SK-N-SH (cell line): ENCODE results near the gene RAB3C. TPM values are rescaled to one million over a fixed set of nuclear protein-coding genes. Genes with fewer than 3 reads are reported as not detected.
A peak's percentile ranks its signal among the peaks of the same experiment; 100 is the strongest.

Experiments
- CTCF ChIA-PET: fragments of 300-600, 350-600 bp; formaldehyde crosslinking; extraction: SDS; loops from one replicate; lab custom pipeline; 2021; lab: Yijun Ruan, JAX
- POLR2A ChIA-PET: fragments of 350-600 bp; sonication (Branson Sonifier 250); formaldehyde crosslinking; extraction: SDS; loops from one replicate; lab custom pipeline; 2020; ENCODE audit warnings: antibody characterized with exemption, inconsistent platforms; lab: Yijun Ruan, JAX
- DNase-seq: peaks from one replicate; pipeline ENCODE4 v3.0.0; 2012
- H2AFZ ChIP-seq: fragments of 200-600 bp; sonication (generic); 2 replicates; pipeline ENCODE4 v1.8.1; 2016; ENCODE audit warnings: antibody characterized with exemption, mild to moderate bottlenecking, low read depth
- H3F3A ChIP-seq: fragments of 200-600 bp; sonication (generic); replicated peaks from 2 replicates; pipeline ENCODE3; 2016; ENCODE audit warnings: antibody characterized with exemption, mild to moderate bottlenecking; ENCODE audit not compliant: insufficient read depth
- H3K27ac ChIP-seq, 2 experiments: fragments of 200-500 bp in 1 of 2; fragments of 200-600 bp in 1 of 2; sonication (Bioruptor generic) in 1 of 2; sonication (generic), shearing (Covaris generic) in 1 of 2; 2 replicates each; pipeline versions ENCODE4 v1.5.1 to v1.6.1; 2014 to 2016; ENCODE audit warnings: low read depth in 2 of 2, inconsistent platforms in 1 of 2, low read length in 1 of 2, mild to moderate bottlenecking in 1 of 2, mixed read lengths in 1 of 2
- H3K27me3 ChIP-seq: fragments of 200-600 bp; sonication (generic), shearing (Covaris generic); 2 replicates; pipeline ENCODE4 v1.6.1; 2016; ENCODE audit warnings: mixed run types; ENCODE audit not compliant: insufficient read depth
- H3K36me3 ChIP-seq, 2 experiments: fragments of 200-500 bp in 1 of 2; fragments of 200-600 bp in 1 of 2; sonication (Bioruptor generic) in 1 of 2; sonication (generic) in 1 of 2; replicated peaks in 1 of 2; 2 replicates each; pipeline versions ENCODE3 to v1.5.1; 2014 to 2016; ENCODE audit warnings: low read length in 1 of 2, mild to moderate bottlenecking in 1 of 2; ENCODE audit not compliant: insufficient read depth in 2 of 2, control insufficient read depth in 1 of 2
- H3K4me1 ChIP-seq, 2 experiments: fragments of 200-500 bp in 1 of 2; fragments of 200-600 bp in 1 of 2; sonication (Bioruptor generic) in 1 of 2; sonication (generic), shearing (Covaris generic) in 1 of 2; 2 replicates each; pipeline versions ENCODE4 v1.5.1 to v1.6.1; 2014 to 2016; ENCODE audit warnings: low read depth in 1 of 2, low read length in 1 of 2, mixed run types in 1 of 2; ENCODE audit not compliant: insufficient read depth in 2 of 2, control insufficient read depth in 1 of 2
- H3K4me2 ChIP-seq: fragments of 200-600 bp; sonication (generic), shearing (Covaris generic); 2 replicates; pipeline ENCODE4 v1.6.1; 2017; ENCODE audit warnings: mixed run types
- H3K4me3 ChIP-seq, 2 experiments: fragments of 200-500 bp in 1 of 2; fragments of 200-600 bp in 1 of 2; sonication (Bioruptor generic) in 1 of 2; sonication (generic), shearing (Covaris generic) in 1 of 2; 2 replicates each; pipeline versions ENCODE4 v1.5.1 to v1.8.1; 2014 to 2016; ENCODE audit warnings: low read depth in 2 of 2, inconsistent platforms in 1 of 2, low read length in 1 of 2, mild to moderate bottlenecking in 1 of 2, mixed read lengths in 1 of 2, moderate library complexity in 1 of 2
- H3K79me2 ChIP-seq: fragments of 200-600 bp; sonication (generic); 2 replicates; pipeline ENCODE4 v1.8.1; 2017; ENCODE audit warnings: mild to moderate bottlenecking; ENCODE audit not compliant: insufficient read depth
- H3K9ac ChIP-seq: fragments of 200-600 bp; sonication (generic); 2 replicates; pipeline ENCODE4 v1.6.1; 2017; ENCODE audit warnings: mixed run types
- H3K9me2 ChIP-seq: fragments of 200-600 bp; sonication (generic); 2 replicates; pipeline ENCODE4 v1.6.1; 2017; ENCODE audit warnings: mixed run types
- H3K9me3 ChIP-seq: fragments of 200-600 bp; sonication (generic); 2 replicates; pipeline ENCODE4 v1.6.1; 2017; ENCODE audit warnings: mixed run types, mild to moderate bottlenecking, moderate library complexity
- H4K20me1 ChIP-seq: fragments of 200-600 bp; sonication (generic); 2 replicates; pipeline ENCODE4 v1.6.1; 2017; ENCODE audit warnings: mild to moderate bottlenecking, mixed run types; ENCODE audit not compliant: insufficient read depth
- EZH2phosphoT487 ChIP-seq: fragments of 200-600 bp; sonication (generic); IDR thresholded peaks from 2 replicates; pipeline ENCODE4 v1.6.1; 2017; ENCODE audit warnings: low read depth, mixed run types, mild to moderate bottlenecking, antibody characterized with exemption, moderate library complexity, borderline replicate concordance
- FOXM1 ChIP-seq: IDR thresholded peaks from 2 replicates; pipeline ENCODE4 v1.4.0; 2012; ENCODE audit warnings: low read depth, mild to moderate bottlenecking
- GATA2 ChIP-seq: sonication (generic); formaldehyde crosslinking; IDR thresholded peaks from 2 replicates; pipeline ENCODE4 v1.5.0; 2020; ENCODE audit warnings: mild to moderate bottlenecking, missing genetic modification reagents
- JUND ChIP-seq: IDR thresholded peaks from 2 replicates; pipeline ENCODE4 v1.4.0; 2012
- MXI1 ChIP-seq: IDR thresholded peaks from 2 replicates; pipeline ENCODE4 v1.6.1; 2012; ENCODE audit warnings: mild to moderate bottlenecking, low read depth, low read length, improper control_type of control experiment
- NFIC ChIP-seq: IDR thresholded peaks from 2 replicates; pipeline ENCODE4 v1.4.0; 2012; ENCODE audit warnings: borderline replicate concordance
- RCOR1 ChIP-seq: fragments of 150-350 bp; IDR thresholded peaks from 2 replicates; pipeline ENCODE4 v1.6.1; 2017; ENCODE audit warnings: antibody characterized with exemption, low read length
- RFX5 ChIP-seq: IDR thresholded peaks from 2 replicates; pipeline ENCODE4 v1.6.1; 2012; ENCODE audit warnings: mild to moderate bottlenecking, improper control_type of control experiment, low read length
- RXRA ChIP-seq: IDR thresholded peaks from 2 replicates; pipeline ENCODE4 v1.4.0; 2012; ENCODE audit warnings: low read depth, mild to moderate bottlenecking, borderline replicate concordance
- TEAD4 ChIP-seq: IDR thresholded peaks from 2 replicates; pipeline ENCODE4 v1.4.0; 2012; ENCODE audit warnings: mild to moderate bottlenecking, borderline replicate concordance; ENCODE audit not compliant: insufficient read depth
- USF1 ChIP-seq: IDR thresholded peaks from 2 replicates; pipeline ENCODE4 v1.4.0; 2012; ENCODE audit warnings: low read depth, borderline replicate concordance
- YY1 ChIP-seq: IDR thresholded peaks from 2 replicates; pipeline ENCODE4 v1.4.0; 2012; ENCODE audit warnings: low read depth, mild to moderate bottlenecking
- ZBTB33 ChIP-seq: IDR thresholded peaks from 2 replicates; pipeline ENCODE4 v1.4.0; 2012; ENCODE audit warnings: low read depth, borderline replicate concordance
- WGBS: methylation state at CpG from one replicate; pipeline ENCODE4 v1.1.6; 2017; ENCODE audit warnings: low lambda C conversion rate; 5-methylcytosine and 5-hydroxymethylcytosine counted together
- polyA plus RNA-seq, 3 experiments: library from polyadenylated mRNA; depleted of rRNA; stranded (reverse); fragments of >200 nt; gene quantifications; 2 replicates each; pipeline ENCODE4 v1.2.3, GENCODE V29; 2012
- TF ChIP-seq, protein P1 (sequence below): IDR thresholded peaks from 2 replicates; pipeline ENCODE4 v1.6.1; 2012; ENCODE audit warnings: mild to moderate bottlenecking, low read depth, low read length, moderate library complexity

Gene RAB3C
- polyA plus RNA-seq, 1 of the 3 experiments (the other 2 are of a cell fraction): 0.03 TPM

GRCh38 chr5:58703925-58704555 lies 121.2 kb downstream of the RAB3C start:
- ChIA-PET POLR2A (no interaction called here), CTCF (interaction anchor here (0.9 to 1.7 kb wide), 3 partner anchors 10 to 1450 kb away, joined by 3 to 5 read pairs (median 3); no protein-coding TSS in a partner anchor)
- H3K36me3 ChIP-seq: no peaks in the 10 kb centered on the region
- no peak overlapping the region for H3K4me2 ChIP-seq
- no peak overlapping the region for H3K9ac ChIP-seq
- no peaks in the 10 kb centered on the region for H3F3A ChIP-seq
- H3K4me1 ChIP-seq: peaks cover 0 to 13% of the 10 kb centered on the region in 2 experiments; a peak in 2 of 4 replicates
- no peaks in the 10 kb centered on the region for H4K20me1 ChIP-seq
- no peak for DNase-seq
- no peaks in the 10 kb centered on the region for H3K27me3 ChIP-seq
- H3K9me3 ChIP-seq: no peaks in the 10 kb centered on the region
- no peaks in the 10 kb centered on the region for H3K9me2 ChIP-seq
- WGBS: 26% methylated on average over 3 of the region's 3 CpGs
- H3K27ac ChIP-seq: peak overlapping the region in 1 of 2 experiments; percentile 69; a peak in 2 of 4 replicates
- H2AFZ ChIP-seq: no peak overlapping the region
- no peaks in the 10 kb centered on the region for H3K79me2 ChIP-seq
- TF ChIP-seq NFIC: no peak
- TF ChIP-seq ZBTB33: no peak
- TF ChIP-seq MXI1: no peak
- no peak for TF ChIP-seq JUND
- TF ChIP-seq RFX5: no peak
- TF ChIP-seq, protein P1, sequence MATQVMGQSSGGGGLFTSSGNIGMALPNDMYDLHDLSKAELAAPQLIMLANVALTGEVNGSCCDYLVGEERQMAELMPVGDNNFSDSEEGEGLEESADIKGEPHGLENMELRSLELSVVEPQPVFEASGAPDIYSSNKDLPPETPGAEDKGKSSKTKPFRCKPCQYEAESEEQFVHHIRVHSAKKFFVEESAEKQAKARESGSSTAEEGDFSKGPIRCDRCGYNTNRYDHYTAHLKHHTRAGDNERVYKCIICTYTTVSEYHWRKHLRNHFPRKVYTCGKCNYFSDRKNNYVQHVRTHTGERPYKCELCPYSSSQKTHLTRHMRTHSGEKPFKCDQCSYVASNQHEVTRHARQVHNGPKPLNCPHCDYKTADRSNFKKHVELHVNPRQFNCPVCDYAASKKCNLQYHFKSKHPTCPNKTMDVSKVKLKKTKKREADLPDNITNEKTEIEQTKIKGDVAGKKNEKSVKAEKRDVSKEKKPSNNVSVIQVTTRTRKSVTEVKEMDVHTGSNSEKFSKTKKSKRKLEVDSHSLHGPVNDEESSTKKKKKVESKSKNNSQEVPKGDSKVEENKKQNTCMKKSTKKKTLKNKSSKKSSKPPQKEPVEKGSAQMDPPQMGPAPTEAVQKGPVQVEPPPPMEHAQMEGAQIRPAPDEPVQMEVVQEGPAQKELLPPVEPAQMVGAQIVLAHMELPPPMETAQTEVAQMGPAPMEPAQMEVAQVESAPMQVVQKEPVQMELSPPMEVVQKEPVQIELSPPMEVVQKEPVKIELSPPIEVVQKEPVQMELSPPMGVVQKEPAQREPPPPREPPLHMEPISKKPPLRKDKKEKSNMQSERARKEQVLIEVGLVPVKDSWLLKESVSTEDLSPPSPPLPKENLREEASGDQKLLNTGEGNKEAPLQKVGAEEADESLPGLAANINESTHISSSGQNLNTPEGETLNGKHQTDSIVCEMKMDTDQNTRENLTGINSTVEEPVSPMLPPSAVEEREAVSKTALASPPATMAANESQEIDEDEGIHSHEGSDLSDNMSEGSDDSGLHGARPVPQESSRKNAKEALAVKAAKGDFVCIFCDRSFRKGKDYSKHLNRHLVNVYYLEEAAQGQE: no peak
- TF ChIP-seq TEAD4: no peak
- TF ChIP-seq RCOR1: no peak
- TF ChIP-seq GATA2: no peak
- TF ChIP-seq USF1: no peak
- TF ChIP-seq RXRA: no peak
- TF ChIP-seq EZH2phosphoT487: no peak
- no peak for TF ChIP-seq YY1
- no peak for TF ChIP-seq FOXM1
- H3K4me3 ChIP-seq: no peak overlapping the region
